H1 (cell line): Measurements from ENCODE around the gene FXN. TPM values are rescaled to one million over a fixed set of nuclear protein-coding genes. Genes with fewer than 3 reads are reported as not detected.
A peak's percentile ranks its signal among the peaks of the same experiment; 100 is the strongest.

ENCODE experiments used
- CTCF ChIA-PET: fragments of 300-600 bp; sonication (Branson Sonifier 250); formaldehyde crosslinking; loops from one replicate; lab custom pipeline; 2021; ENCODE audit not compliant: partially characterized antibody; lab: Charles Lee
- POLR2A ChIA-PET: fragments of 300-600 bp; sonication (Branson Sonifier 250); formaldehyde crosslinking; loops from one replicate; lab custom pipeline; 2021; ENCODE audit warnings: inconsistent platforms; ENCODE audit not compliant: partially characterized antibody; lab: Charles Lee
- DNase-seq, 2 experiments: peaks; one replicate each; pipeline versions ENCODE4 v3.0.0 to v3.0.0-alpha.2; 2010 to 2022; ENCODE audit warnings: low spot score in 2 of 2, low read depth in 1 of 2, mixed read lengths in 1 of 2
- FAIRE-seq: peaks from 2 replicates; lab custom pipeline; 2011; peaks lifted over from hg19 to GRCh38; lab: Jason Lieb, UNC
- H2AFZ ChIP-seq: 2 replicates; pipeline ENCODE4 v1.8.1; 2012; ENCODE audit warnings: low read length, inconsistent platforms
- H2AK5ac ChIP-seq: 2 replicates; pipeline ENCODE4 v1.6.1; 2013; ENCODE audit warnings: low read depth, low read length
- H2BK120ac ChIP-seq: replicated peaks from 2 replicates; pipeline ENCODE3; 2013; ENCODE audit warnings: low read depth, low read length, inconsistent platforms
- H2BK12ac ChIP-seq: 2 replicates; pipeline ENCODE4 v1.6.1; 2013; ENCODE audit warnings: low read depth, low read length
- H2BK15ac ChIP-seq: 2 replicates; pipeline ENCODE4 v1.6.1; 2013; ENCODE audit warnings: low read length
- H2BK20ac ChIP-seq: 2 replicates; pipeline ENCODE4 v1.6.1; 2013; ENCODE audit warnings: low read length
- H2BK5ac ChIP-seq: 2 replicates; pipeline ENCODE4 v1.6.1; 2013; ENCODE audit warnings: low read depth, low read length
- H3K14ac ChIP-seq: 2 replicates; pipeline ENCODE4 v1.6.1; 2013; ENCODE audit warnings: inconsistent platforms; ENCODE audit not compliant: insufficient read length
- H3K18ac ChIP-seq: 2 replicates; pipeline ENCODE4 v1.6.1; 2013; ENCODE audit warnings: low read length; ENCODE audit errors: extremely low read depth
- H3K23ac ChIP-seq: 2 replicates; pipeline ENCODE4 v1.6.1; 2013; ENCODE audit warnings: inconsistent platforms; ENCODE audit not compliant: insufficient read length
- H3K23me2 ChIP-seq: 2 replicates; pipeline ENCODE4 v1.6.1; 2013; ENCODE audit warnings: low read depth, low read length
- H3K27ac ChIP-seq: 2 replicates; pipeline ENCODE4 v1.6.1; 2011; ENCODE audit warnings: low read depth, low read length, inconsistent platforms
- H3K27me3 ChIP-seq, 4 experiments: replicated peaks in 1 of 4; 1 replicate in 1 of 4; 2 replicates in 3 of 4; pipeline versions ENCODE4 v1.6.1 to v1.8.1; 2011 to 2013; ENCODE audit warnings: low read length in 3 of 4, mild to moderate bottlenecking in 3 of 4, inconsistent platforms in 2 of 4, mixed read lengths in 2 of 4, moderate library complexity in 1 of 4; ENCODE audit not compliant: control insufficient read depth in 3 of 4, insufficient read depth in 3 of 4; ENCODE audit errors: extremely low read depth in 1 of 4
- H3K36me3 ChIP-seq, 4 experiments: 2 replicates each; pipeline versions ENCODE4 v1.6.1 to v1.8.1; 2011 to 2013; ENCODE audit warnings: mild to moderate bottlenecking in 4 of 4, low read length in 3 of 4, moderate library complexity in 2 of 4, control low read depth in 1 of 4, inconsistent platforms in 1 of 4; ENCODE audit not compliant: insufficient read depth in 4 of 4, control insufficient read depth in 2 of 4
- H3K4ac ChIP-seq: replicated peaks from 2 replicates; pipeline ENCODE3; 2013; ENCODE audit warnings: low read length, low read depth, mixed read lengths, inconsistent platforms; ENCODE audit not compliant: insufficient read length
- H3K4me1 ChIP-seq, 4 experiments: replicated peaks in 1 of 4; 1 replicate in 1 of 4; 2 replicates in 3 of 4; pipeline versions ENCODE4 v1.6.1 to v1.8.1; 2011 to 2013; ENCODE audit warnings: low read length in 3 of 4, inconsistent platforms in 2 of 4, mixed read lengths in 1 of 4; ENCODE audit not compliant: insufficient read depth in 4 of 4, control insufficient read depth in 3 of 4
- H3K4me2 ChIP-seq, 2 experiments: 2 replicates each; pipeline versions ENCODE4 v1.6.1 to v1.8.1; 2011 to 2013; ENCODE audit warnings: low read depth in 2 of 2, low read length in 2 of 2, control low read depth in 1 of 2, inconsistent platforms in 1 of 2, mild to moderate bottlenecking in 1 of 2; ENCODE audit not compliant: insufficient read depth in 1 of 2
- H3K4me3 ChIP-seq, 4 experiments: fragments of 200-600, 300-600 bp in 1 of 4; sonication (generic), shearing (Covaris generic), sonication (Bioruptor Twin) in 1 of 4; 2 replicates each; pipeline versions ENCODE4 v1.5.1 to v1.8.1; 2011 to 2016; ENCODE audit warnings: low read length in 4 of 4, low read depth in 3 of 4, control low read depth in 2 of 4, inconsistent platforms in 2 of 4, mild to moderate bottlenecking in 2 of 4, mixed read lengths in 1 of 4, moderate library complexity in 1 of 4; ENCODE audit not compliant: insufficient read depth in 2 of 4; ENCODE audit errors: extremely low read depth in 1 of 4
- H3K56ac ChIP-seq: replicated peaks from 2 replicates; pipeline ENCODE3; 2013; ENCODE audit warnings: low read depth, mild to moderate bottlenecking, mixed read lengths, low read length, inconsistent platforms; ENCODE audit not compliant: insufficient read length
- H3K79me1 ChIP-seq: 2 replicates; pipeline ENCODE4 v1.6.1; 2013; ENCODE audit warnings: low read depth, low read length, control low read depth
- H3K79me2 ChIP-seq, 2 experiments: 2 replicates each; pipeline versions ENCODE4 v1.6.1 to v1.8.1; 2012 to 2013; ENCODE audit warnings: low read length in 2 of 2, mild to moderate bottlenecking in 2 of 2, inconsistent platforms in 1 of 2; ENCODE audit not compliant: insufficient read depth in 2 of 2, control insufficient read depth in 1 of 2
- H3K9ac ChIP-seq, 4 experiments: replicated peaks in 1 of 4; 1 replicate in 1 of 4; 2 replicates in 3 of 4; pipeline versions ENCODE4 v1.6.1 to v1.8.1; 2011 to 2013; ENCODE audit warnings: low read depth in 3 of 4, low read length in 3 of 4, control low read depth in 2 of 4, mild to moderate bottlenecking in 2 of 4, moderate library complexity in 2 of 4, inconsistent platforms in 1 of 4; ENCODE audit errors: extremely low read depth in 1 of 4
- H3K9me3 ChIP-seq, 2 experiments: 2 replicates each; pipeline versions ENCODE4 v1.6.1 to v1.8.1; 2012 to 2013; ENCODE audit warnings: mild to moderate bottlenecking in 2 of 2, moderate library complexity in 2 of 2, control low read depth in 1 of 2, inconsistent platforms in 1 of 2, low read depth in 1 of 2, low read length in 1 of 2, mixed read lengths in 1 of 2; ENCODE audit not compliant: insufficient read depth in 2 of 2
- H4K20me1 ChIP-seq, 2 experiments: replicated peaks in 1 of 2; 2 replicates each; pipeline versions ENCODE3 to v1.8.1; 2011 to 2013; ENCODE audit warnings: inconsistent platforms in 2 of 2, low read length in 2 of 2, mild to moderate bottlenecking in 1 of 2; ENCODE audit not compliant: insufficient read depth in 2 of 2, control insufficient read depth in 1 of 2
- H4K5ac ChIP-seq: 2 replicates; pipeline ENCODE4 v1.6.1; 2013; ENCODE audit warnings: low read length, low read depth, mixed read lengths, inconsistent platforms; ENCODE audit not compliant: insufficient read length
- H4K8ac ChIP-seq: 2 replicates; pipeline ENCODE4 v1.8.0; 2013; ENCODE audit warnings: mild to moderate bottlenecking, moderate library complexity, low read length, inconsistent platforms; ENCODE audit not compliant: insufficient read depth; ENCODE audit errors: extremely low read depth
- H4K91ac ChIP-seq: replicated peaks from 2 replicates; pipeline ENCODE3; 2013; ENCODE audit warnings: low read length, mixed read lengths, inconsistent platforms; ENCODE audit not compliant: insufficient read length
- BRCA1 ChIP-seq: IDR thresholded peaks from 2 replicates; pipeline ENCODE4 v1.6.1; 2012; ENCODE audit warnings: low read depth, low read length, improper control_type of control experiment
- CBX5 ChIP-seq: fragments of 300-800, 300-1000 bp; sonication (generic); IDR thresholded peaks from 2 replicates; pipeline ENCODE4 v1.7.1; 2016; ENCODE audit warnings: antibody characterized with exemption, low read length, low read depth
- CTCF ChIP-seq, 3 experiments: IDR thresholded peaks; 1 replicate in 2 of 3; 2 replicates in 1 of 3; pipeline versions ENCODE4 v1.5.1 to v1.6.1; 2011; ENCODE audit warnings: low read length in 3 of 3, mild to moderate bottlenecking in 3 of 3, inconsistent platforms in 2 of 3, low read depth in 1 of 3, moderate library complexity in 1 of 3; ENCODE audit not compliant: insufficient read depth in 1 of 3; ENCODE audit errors: control extremely low read depth in 1 of 3
- E2F6 ChIP-seq: IDR thresholded peaks from 2 replicates; pipeline ENCODE4 v1.6.1; 2012; ENCODE audit warnings: inconsistent platforms
- GABPA ChIP-seq: IDR thresholded peaks from 2 replicates; pipeline ENCODE4 v1.6.1; 2011; ENCODE audit warnings: mild to moderate bottlenecking, low read length, moderate library complexity, borderline replicate concordance; ENCODE audit not compliant: insufficient read depth
- JUN ChIP-seq: IDR thresholded peaks from 2 replicates; pipeline ENCODE4 v1.6.1; 2011; ENCODE audit warnings: low read depth, mild to moderate bottlenecking, improper control_type of control experiment, low read length
- RFX5 ChIP-seq: IDR thresholded peaks from 2 replicates; pipeline ENCODE4 v1.6.1; 2011; ENCODE audit warnings: low read depth, low read length, improper control_type of control experiment, borderline replicate concordance
- RXRA ChIP-seq: IDR thresholded peaks from 2 replicates; pipeline ENCODE4 v1.6.1; 2011; ENCODE audit warnings: low read depth, mild to moderate bottlenecking, low read length, moderate library complexity; ENCODE audit not compliant: insufficient read depth
- YY1 ChIP-seq: IDR thresholded peaks from 2 replicates; pipeline ENCODE4 v1.6.1; 2011; ENCODE audit warnings: low read depth, mild to moderate bottlenecking, low read length
- ZNF274 ChIP-seq: IDR thresholded peaks from 2 replicates; pipeline ENCODE4 v1.7.0; 2012; ENCODE audit warnings: low read length, borderline replicate concordance; ENCODE audit errors: extremely low read depth
- WGBS, 2 experiments: shearing (Covaris generic) in 1 of 2; methylation state at CpG; one replicate each; pipeline versions ENCODE4 v1.1.6 to v1.1.7; 2013 to 2015; ENCODE audit warnings: low lambda C conversion rate in 2 of 2, mixed read lengths in 2 of 2, inconsistent platforms in 1 of 2, low coverage in 1 of 2, missing lambda C conversion rate in 1 of 2; ENCODE audit not compliant: insufficient replicate concordance in 2 of 2, insufficient coverage in 1 of 2, insufficient read length in 1 of 2; ENCODE audit errors: extremely low coverage in 1 of 2, missing lambda C conversion rate in 1 of 2; 5-methylcytosine and 5-hydroxymethylcytosine counted together
- polyA plus RNA-seq, 7 experiments: library from polyadenylated mRNA; depleted of rRNA in 3 of 7; stranded (reverse) in 5 of 7; unstranded in 2 of 7; fragments of >200 nt in 5 of 7; fragments of 200-250 nt in 2 of 7; gene quantifications; 1 replicate in 5 of 7; 2 replicates in 1 of 7; 4 replicates in 1 of 7; pipeline versions ENCODE4 v1.2.1 to v1.2.3, GENCODE V29; 2011 to 2013; ENCODE audit warnings: missing spikeins in 2 of 7, mixed read lengths in 2 of 7
- total RNA-seq: library from RNA; stranded (reverse); fragmentation: NEBNext Ultra II Directional; extraction: Animal tissue kit (Norgen Biotek cat#: 25700); gene quantifications from 2 replicates; pipeline ENCODE4 v1.2.1, GENCODE V29; 2021

FXN gene
- total and polyA plus RNA-seq, 2 of the 8 experiments (the other 6 are each of a cell fraction or from before 2014, with no cell fraction given) = 34.2 to 37.5 TPM

- no peak for FAIRE-seq
- Histone ChIP-seq H3K14ac (no peak overlapping the region), H3K4me3 (no peak overlapping the region), H3K79me2 (no peaks in the 10 kb centered on the region), H3K23me2 (no peaks in the 10 kb centered on the region), H2BK20ac (no peak overlapping the region), H3K4ac (no peak overlapping the region), H2BK12ac (no peak overlapping the region), H4K20me1 (no peaks in the 10 kb centered on the region), H2BK120ac (no peak overlapping the region), H3K27ac (no peak overlapping the region), H3K9ac (no peak overlapping the region), H3K27me3 (no peaks in the 10 kb centered on the region; a peak in 1 of 7 replicates), H3K79me1 (no peaks in the 10 kb centered on the region), H3K4me1 (peaks cover 0 to 5% (median 0%) of the 10 kb centered on the region in 4 experiments; a peak in 2 of 7 replicates), H4K5ac (no peak overlapping the region), H2AFZ (peak overlapping the region; percentile 59), H4K8ac (no peak overlapping the region), H2BK5ac (no peak overlapping the region), H4K91ac (peak overlapping the region; percentile 3), H3K23ac (no peak overlapping the region), H3K56ac (no peak overlapping the region), H2BK15ac (peak overlapping the region; percentile 89; the same call in 1 of the 2 replicates), H3K18ac (no peak overlapping the region), H3K4me2 (no peak overlapping the region; a peak in 1 of 4 replicates), H3K36me3 (no peaks in the 10 kb centered on the region), H3K9me3 (no peaks in the 10 kb centered on the region), H2AK5ac (no peak overlapping the region)
- DNase-seq = peak in 1 of 2 experiments; percentile 54
- CTCF ChIA-PET = interaction anchor here (0.6 to 1.8 kb wide), 6 partner anchors 9 to 456 kb away, joined by 3 to 7 read pairs (median 4); partner anchors contain the start of genes FXN and PRKACG
- POLR2A ChIA-PET = interaction anchor here (0.6 to 1.3 kb wide), 3 partner anchors 12 to 179 kb away, joined by 3 to 4 read pairs (median 3); partner anchors contain the start of gene FXN
- 59% methylated on average over 7 of the region's 7 CpGs; no CpG with 5 or more reads in 1 of the 2 experiments for WGBS, 2 experiments
- TF ChIP-seq RXRA (no peak), RFX5 (no peak), JUN (no peak), YY1 (0 out of 2 replicates have a peak, but pooled peaks have one; percentile 48), E2F6 (peak; percentile 73), ZNF274 (no peak), CBX5 (no peak), BRCA1 (no peak), GABPA (no peak), CTCF (IDR thresholded peaks at IDR 0.05; ENCODE audit: control extremely low read depth in 1 of 3, insufficient read depth in 1 of 3, low read depth in 1 of 3, low read length in 3 of 3) (no peak)
Measured at GRCh38 chr9:69023650-69024049, 11.9 kb upstream of the FXN start.
